Measurements from ENCODE around the gene RALGAPB.

- TF ChIP-seq CTCF (IDR thresholded peaks at IDR 0.05) (no peak), ZFX (IDR thresholded peaks at IDR 0.05; ENCODE audit: borderline replicate concordance) (no peak)
Observed at GRCh38 chr20:38441916-38442315, 30.7 kb upstream of the RALGAPB start.

All from 22Rv1 (cell line).